GM18520 (cell line): Measurements from ENCODE around the gene TUBB4B.

Experiments used
- ATAC-seq: cut with Tn5 transposase; IDR thresholded peaks from one replicate; pipeline ENCODE4 v1.9.1; 2021; ENCODE audit not compliant: unreplicated experiment

TUBB4B gene

GRCh38 chr9:137225699-137226331, 15.3 kb upstream of the TUBB4B start:
- no peak for ATAC-seq

- ATAC-seq, result no peak
Observed at GRCh38 chr9:137226338-137227053, 14.6 kb upstream of the TUBB4B start.

GRCh38 chr9:137227054-137227852, 13.8 kb upstream of the TUBB4B start, which contains the start of gene RNF224:
Gene RNF224 (plus strand): TSS chr9:137227502. CDS start chr9:137228336, 834 bp downstream.
- no peak for ATAC-seq

GRCh38 chr9:137227853-137228505, 13.1 kb upstream of the TUBB4B start:
- ATAC-seq, result no peak

GRCh38 chr9:137228506-137228967, 12.6 kb upstream of the TUBB4B start:
- no peak for ATAC-seq

GRCh38 chr9:137228968-137229896, 11.9 kb upstream of the TUBB4B start:
- no peak for ATAC-seq

- no peak for ATAC-seq
Observed at GRCh38 chr9:137229903-137230704, 11.0 kb upstream of the TUBB4B start.

GRCh38 chr9:137230705-137231371, 10.2 kb upstream of the TUBB4B start, which contains the start of gene SLC34A3:
Gene SLC34A3 (plus strand): TSS chr9:137230901. CDS start chr9:137231703, 802 bp downstream.
- no peak for ATAC-seq

- ATAC-seq, result no peak
Observed at GRCh38 chr9:137231372-137232039, 9.6 kb upstream of the TUBB4B start.

- no peak for ATAC-seq
Observed at GRCh38 chr9:137232101-137232500, 9.0 kb upstream of the TUBB4B start.

- ATAC-seq, result no peak
Observed at GRCh38 chr9:137232510-137232909, 8.6 kb upstream of the TUBB4B start.

- ATAC-seq, result no peak
Observed at GRCh38 chr9:137233143-137233980, 7.7 kb upstream of the TUBB4B start.

- ATAC-seq, result no peak
Observed at GRCh38 chr9:137234055-137234697, 6.9 kb upstream of the TUBB4B start.

- no peak for ATAC-seq
Observed at GRCh38 chr9:137234758-137235423, 6.2 kb upstream of the TUBB4B start.

GRCh38 chr9:137235424-137236237, 5.5 kb upstream of the TUBB4B start:
- ATAC-seq, result no peak
